Fibroblast of skin of back (primary cell): Measurements from ENCODE around the gene GNAT3. TPM values are rescaled to one million over a fixed set of nuclear protein-coding genes. Genes with fewer than 3 reads are reported as not detected.

Source experiments
- DNase-seq: peaks from one replicate; pipeline ENCODE4 v3.0.0-alpha.2; 2013
- polyA plus RNA-seq, 2 experiments: library from polyadenylated mRNA; unstranded; fragments of 120-200 nt; gene quantifications; one replicate each; pipeline ENCODE4 v1.2.1, GENCODE V29; 2013; ENCODE audit not compliant: insufficient read length in 2 of 2

The GNAT3 gene
- polyA plus RNA-seq (2013, experiment 1 of 2; ENCODE audit: insufficient read length): not detected
- not detected for polyA plus RNA-seq (2013, experiment 2 of 2; ENCODE audit: insufficient read length)

GRCh38 chr7:80511964-80512363 lies at the start of gene GNAT3:
TSS of gene GNAT3 (minus strand) at chr7:80512064. CDS start at chr7:80511926, 138 bp downstream.
- DNase-seq: no peak

DNA sequence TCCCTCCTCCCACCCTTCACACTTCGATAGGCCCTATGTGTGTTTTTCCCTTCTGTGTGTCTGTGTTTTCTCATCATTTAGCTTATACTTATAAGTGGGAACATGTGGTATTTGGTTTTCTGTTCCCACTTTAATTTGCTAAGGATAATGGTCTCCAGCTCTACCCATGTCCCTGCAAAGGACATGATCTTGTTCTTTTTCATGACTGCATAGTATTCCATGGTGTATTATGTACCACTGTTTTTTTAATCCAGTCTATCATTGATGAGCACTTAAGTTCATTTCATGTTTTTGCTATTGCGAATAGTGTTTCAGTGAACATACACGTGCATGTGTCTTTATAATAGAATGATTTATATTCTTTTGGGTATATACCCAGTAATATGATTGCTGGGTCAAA lies 46.3 kb upstream of the GNAT3 start:
- DNase-seq: no peak

- peak; percentile 11 for DNase-seq
These were observed 40.3 kb upstream of the GNAT3 start for GRCh38 chr7:80552031-80552694.

GRCh38 chr7:80550005-80550404 lies 38.1 kb upstream of the GNAT3 start:
- DNase-seq: no peak

DNA sequence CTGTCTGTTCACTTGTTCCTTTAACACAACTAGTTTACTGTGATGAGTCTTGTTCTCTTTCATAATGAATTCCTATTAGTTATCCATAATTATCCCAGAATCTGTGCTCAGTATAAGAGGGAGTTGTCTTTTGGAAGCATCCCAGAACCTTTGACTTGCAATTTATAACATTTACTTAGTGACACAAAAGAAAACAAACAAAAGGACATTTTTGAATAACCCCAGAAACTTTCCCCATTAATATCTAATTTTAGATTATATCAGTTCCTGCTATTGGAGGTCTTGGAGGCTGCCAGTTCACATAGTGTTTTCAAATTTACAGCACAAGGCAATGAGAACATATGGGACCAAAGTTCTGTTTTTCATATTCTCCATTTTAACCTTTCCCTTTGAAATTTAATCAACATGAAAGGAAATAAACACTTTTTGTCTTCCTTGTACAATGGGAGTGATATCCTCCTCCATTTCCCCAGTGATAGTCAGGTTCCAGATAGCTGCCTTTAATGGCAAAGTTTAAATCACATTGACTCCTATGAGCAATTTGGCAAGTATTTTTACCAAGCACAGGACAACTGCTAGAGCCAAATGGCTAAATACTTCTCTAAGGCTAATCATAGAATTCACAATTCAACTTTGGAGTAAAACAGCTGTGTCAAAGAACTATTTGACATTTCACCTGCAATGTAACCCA lies 37.1 kb upstream of the GNAT3 start:
- DNase-seq: no peak

GRCh38 chr7:80542398-80542797 lies 30.5 kb upstream of the GNAT3 start:
- peak; percentile 92 for DNase-seq

- DNase-seq: no peak
These were observed 29.0 kb upstream of the GNAT3 start for GRCh38 chr7:80540836-80541235.

DNA sequence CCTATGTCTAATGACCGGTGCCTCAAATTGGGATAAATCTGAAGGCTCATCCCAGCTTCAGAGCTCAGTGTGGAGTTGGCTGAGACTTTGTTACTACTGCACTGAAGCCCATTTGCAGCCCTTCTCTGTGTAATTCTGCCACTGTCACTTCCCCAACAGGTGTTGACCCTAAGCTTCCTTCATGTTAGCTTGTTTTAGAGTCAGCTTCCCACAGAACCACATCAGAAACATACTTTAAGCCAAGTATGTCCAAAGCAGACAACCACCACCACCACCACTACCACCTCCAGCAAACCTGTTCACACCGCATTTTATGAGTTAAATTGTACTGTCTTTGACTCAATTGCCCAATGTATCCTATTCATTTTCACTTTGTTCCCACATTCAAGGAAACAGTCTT lies 25.2 kb upstream of the GNAT3 start:
- no peak for DNase-seq

GRCh38 chr7:80536426-80536825 lies 24.6 kb upstream of the GNAT3 start:
- DNase-seq: no peak

DNA sequence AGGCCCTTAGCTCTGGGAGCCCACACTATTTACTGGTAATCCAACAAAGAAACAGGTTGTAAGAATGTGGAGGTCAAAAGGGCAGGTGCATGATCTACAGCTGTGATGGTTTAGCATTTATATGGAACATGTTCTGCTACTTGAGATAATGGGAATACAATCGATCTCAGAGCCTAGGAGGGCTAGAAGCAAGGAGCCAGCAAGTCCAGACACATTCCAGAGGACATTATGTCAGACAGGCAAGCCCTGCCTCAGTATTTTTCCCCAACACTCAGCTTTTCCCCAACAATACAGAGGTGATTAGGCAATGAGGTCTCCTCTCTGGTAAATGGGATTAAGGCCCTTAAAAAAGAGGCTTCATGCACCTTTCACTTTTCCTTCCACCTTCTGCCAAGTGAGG lies 21.4 kb upstream of the GNAT3 start:
- peak; percentile 21 for DNase-seq

GRCh38 chr7:80532153-80532552 lies 20.3 kb upstream of the GNAT3 start:
- DNase-seq: no peak

DNA sequence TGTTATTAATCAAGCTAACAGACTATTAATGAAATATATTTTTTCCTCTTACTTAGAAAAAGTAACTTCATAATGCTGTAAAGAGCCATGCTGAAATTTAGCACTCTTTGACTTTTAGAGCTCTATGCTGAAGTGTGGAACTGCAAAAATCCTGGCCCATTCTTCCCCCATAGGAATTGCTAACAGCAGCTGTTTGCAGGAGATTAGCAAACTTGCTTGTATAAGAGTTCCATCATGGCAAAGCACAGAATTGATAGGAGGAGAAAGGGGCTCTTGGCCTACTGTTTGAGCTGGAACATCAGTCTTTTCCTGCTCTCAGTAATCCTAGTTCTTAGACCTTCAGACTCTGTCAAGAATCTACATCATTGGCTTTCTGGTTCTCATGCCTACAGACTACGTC lies 18.3 kb upstream of the GNAT3 start:
- no peak for DNase-seq

- DNase-seq: peak; percentile 78
These were observed 17.5 kb upstream of the GNAT3 start for GRCh38 chr7:80529362-80529761.

DNA sequence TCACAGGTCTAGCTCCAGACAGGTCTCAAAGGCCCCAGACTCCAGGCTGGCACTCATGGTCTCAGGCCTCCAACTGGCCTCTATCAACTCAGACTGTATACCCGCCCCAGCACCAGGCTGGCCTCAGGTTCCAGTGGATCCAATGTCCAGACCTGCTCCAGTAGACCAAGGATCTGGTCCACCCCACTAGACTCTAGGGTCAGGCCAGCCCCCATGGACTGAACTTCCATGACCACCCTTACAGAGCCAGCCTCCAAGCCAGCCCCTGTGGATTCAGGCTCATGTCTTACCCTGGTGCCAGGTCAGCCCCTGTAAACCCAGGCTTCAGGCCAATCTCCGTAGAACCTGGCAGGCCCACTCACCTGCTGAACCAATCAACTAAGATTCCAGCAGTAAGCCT lies 16.8 kb upstream of the GNAT3 start:
- no peak for DNase-seq

GRCh38 chr7:80526472-80526871 lies 14.6 kb upstream of the GNAT3 start:
- DNase-seq: no peak

- no peak for DNase-seq
These were observed 12.8 kb upstream of the GNAT3 start for GRCh38 chr7:80524693-80525092.

DNA sequence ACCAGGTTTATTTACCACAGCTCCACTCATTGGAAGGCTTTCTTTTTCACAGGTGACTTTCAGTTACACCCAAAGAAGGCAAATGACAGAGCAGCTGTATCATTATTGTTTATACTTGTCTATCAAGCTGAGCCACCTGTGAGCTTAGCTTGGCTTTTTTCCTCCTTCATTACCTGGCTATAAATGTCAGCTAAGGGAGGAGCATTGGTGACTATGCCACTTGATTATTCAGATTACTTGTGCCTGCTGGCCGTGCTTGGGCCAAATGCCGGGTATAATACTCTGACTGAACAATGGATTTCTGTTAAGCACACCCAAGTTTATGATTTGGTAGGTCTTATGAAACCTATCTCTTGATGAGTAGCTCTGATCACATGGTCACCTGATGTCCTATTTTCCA lies 9.9 kb upstream of the GNAT3 start:
- no peak for DNase-seq

DNA sequence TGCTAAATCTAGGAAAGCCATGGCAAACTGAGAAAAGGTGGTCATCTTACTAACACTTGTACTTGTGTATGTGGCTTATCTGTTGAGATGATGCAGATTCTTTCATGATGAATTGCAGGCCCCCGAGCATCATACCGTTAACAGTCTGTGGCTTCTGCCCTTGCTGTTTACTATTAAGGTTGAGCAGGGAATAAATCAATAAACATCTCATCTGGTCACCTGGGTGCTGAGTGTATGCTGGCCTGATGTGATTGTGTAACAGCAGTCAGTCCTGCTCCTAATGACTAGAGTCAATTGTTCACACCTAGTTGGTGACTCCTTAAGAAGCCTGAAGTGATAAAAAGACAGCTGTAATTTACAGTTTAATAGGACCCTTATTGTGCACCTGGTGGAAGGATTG lies 8.3 kb upstream of the GNAT3 start:
- no peak for DNase-seq

DNA sequence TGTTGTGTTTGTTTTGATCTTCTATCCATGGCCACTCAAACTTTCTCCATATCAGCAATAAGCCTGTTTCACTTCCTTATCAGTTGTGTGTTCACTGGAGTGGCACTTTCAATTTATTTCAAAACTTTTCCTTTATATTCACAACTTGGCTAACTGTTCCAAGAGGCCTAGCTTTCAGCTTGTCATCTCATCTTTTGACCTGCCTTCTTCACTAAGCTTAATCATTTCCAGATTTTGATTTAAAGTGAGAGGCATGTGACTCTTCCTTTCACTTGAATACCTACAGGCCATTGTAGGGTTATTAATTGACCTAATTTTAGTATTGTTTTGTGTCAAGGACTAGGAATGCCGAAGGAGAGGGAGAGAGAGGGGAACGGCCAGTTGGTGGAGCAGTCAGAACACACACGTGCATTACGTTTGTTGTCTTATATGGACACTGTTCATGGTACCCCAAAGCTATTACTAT lies 5.5 kb upstream of the GNAT3 start:
- no peak for DNase-seq

DNA sequence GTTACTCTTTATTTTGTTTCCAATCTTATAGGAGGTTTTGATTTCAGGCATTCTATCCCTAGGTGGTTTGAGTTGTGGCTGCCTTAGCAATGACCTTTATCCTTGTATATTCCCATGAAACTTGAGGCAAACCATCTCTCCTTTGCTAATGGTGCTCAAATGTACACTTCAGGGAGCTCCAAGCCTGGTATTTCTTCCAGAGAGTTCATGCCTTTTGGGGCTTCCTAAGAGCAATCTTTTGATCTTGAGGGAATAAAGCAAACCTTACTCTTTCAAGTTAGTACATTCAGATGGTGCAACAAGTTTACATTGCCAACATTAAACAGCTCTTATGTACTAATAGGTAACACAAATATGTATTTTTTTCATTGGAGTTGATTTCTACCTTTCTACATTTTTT lies 3.4 kb upstream of the GNAT3 start:
- DNase-seq: no peak

- no peak for DNase-seq
These were observed 1.8 kb downstream of the GNAT3 start for GRCh38 chr7:80510021-80510420.

- no peak for DNase-seq
These were observed 3.4 kb downstream of the GNAT3 start for GRCh38 chr7:80508440-80508839.

- no peak for DNase-seq
These were observed 5.9 kb downstream of the GNAT3 start for GRCh38 chr7:80505900-80506500.

DNA sequence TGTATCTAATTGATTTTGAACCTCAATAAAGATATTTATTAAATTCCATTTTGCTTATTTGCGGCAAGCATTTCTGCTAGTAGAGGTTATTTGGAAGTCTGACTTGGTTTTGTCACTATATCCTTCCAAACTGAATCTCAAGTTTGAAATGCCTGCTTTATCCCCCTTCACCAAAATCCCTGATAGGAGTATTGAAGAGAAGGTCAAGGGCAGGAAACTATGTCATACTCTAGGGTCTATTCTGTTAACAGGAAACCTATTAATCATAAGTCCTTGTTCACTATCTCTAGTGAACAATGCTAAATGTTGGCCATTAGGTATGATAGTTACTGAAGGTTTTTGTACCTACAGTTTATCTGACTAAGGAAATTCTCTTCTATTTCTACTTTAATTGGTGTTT lies 11.5 kb downstream of the GNAT3 start:
- no peak for DNase-seq
